B cell (primary cell): Measurements from ENCODE around the gene SFRP4. TPM values are rescaled to one million over a fixed set of nuclear protein-coding genes. Genes with fewer than 3 reads are reported as not detected.

Experiments
- ATAC-seq: fragments of 200-7000 bp; cut with Tn5 transposase; one replicate; pipeline ENCODE4 v1.10.0; 2021; ENCODE audit warnings: low read depth, mild to moderate bottlenecking, moderate number of reproducible peaks, moderate library complexity
- CTCF ChIA-PET: fragments of 350-600 bp; sonication (Branson Sonifier 250); formaldehyde crosslinking; loops from one replicate; lab custom pipeline; 2021; ENCODE audit warnings: antibody characterized with exemption, inconsistent platforms; lab: Charles Lee
- POLR2A ChIA-PET: fragments of 350-600 bp; sonication (Branson Sonifier 250); formaldehyde crosslinking; loops from one replicate; lab custom pipeline; 2021; ENCODE audit warnings: antibody characterized with exemption; lab: Charles Lee
- DNase-seq: peaks from one replicate; pipeline ENCODE4 v3.0.0; 2013
- H2AFZ ChIP-seq: 2 replicates; pipeline ENCODE4 v1.6.1; 2012; ENCODE audit warnings: mild to moderate bottlenecking, low read depth, low read length; ENCODE audit not compliant: insufficient read depth, poor library complexity, severe bottlenecking
- H3K27ac ChIP-seq, 2 donors: 1 replicate in 1 of 2; 2 replicates in 1 of 2; pipeline ENCODE4 v1.5.1; 2012 to 2013; ENCODE audit warnings: low read length in 2 of 2, mild to moderate bottlenecking in 2 of 2, moderate library complexity in 1 of 2
- H3K27me3 ChIP-seq, 4 experiments: fragments of 200-600 bp in 1 of 4; sonication (generic) in 1 of 4; replicated peaks in 1 of 4; 1 replicate in 2 of 4; 2 replicates in 2 of 4; pipeline versions ENCODE4 v1.6.1 to v1.7.0; 2013 to 2016; ENCODE audit warnings: low read length in 3 of 4, mild to moderate bottlenecking in 2 of 4, mixed read lengths in 1 of 4, moderate library complexity in 1 of 4; ENCODE audit not compliant: insufficient read depth in 4 of 4, control insufficient read depth in 3 of 4; ENCODE audit errors: control extremely low read depth in 1 of 4
- H3K36me3 ChIP-seq, 2 experiments: replicated peaks in 1 of 2; 1 replicate in 1 of 2; 2 replicates in 1 of 2; pipeline versions ENCODE4 v1.6.1 to v1.7.1; 2013; ENCODE audit warnings: low read length in 1 of 2; ENCODE audit not compliant: insufficient read depth in 2 of 2, control insufficient read depth in 1 of 2; ENCODE audit errors: control extremely low read depth in 1 of 2, extremely low read depth in 1 of 2
- H3K4me1 ChIP-seq, 2 donors: fragments of 200-600 bp in 1 of 2; sonication (generic) in 1 of 2; 1 replicate in 1 of 2; 2 replicates in 1 of 2; pipeline versions ENCODE4 v1.5.1 to v1.6.1; 2013 to 2017; ENCODE audit warnings: low read length in 2 of 2; ENCODE audit not compliant: control insufficient read depth in 2 of 2, insufficient read depth in 2 of 2
- H3K4me2 ChIP-seq: replicated peaks from 2 replicates; pipeline ENCODE3; 2012; ENCODE audit warnings: mild to moderate bottlenecking, low read depth, low read length; ENCODE audit not compliant: poor library complexity, severe bottlenecking
- H3K4me3 ChIP-seq, 5 experiments: fragments of 200-600 bp in 1 of 5; sonication (generic) in 1 of 5; 1 replicate in 3 of 5; 2 replicates in 2 of 5; pipeline versions ENCODE4 v1.5.1 to v1.7.0; 2011 to 2016; ENCODE audit warnings: low read length in 4 of 5, mild to moderate bottlenecking in 4 of 5, low read depth in 2 of 5, control low read depth in 1 of 5, moderate library complexity in 1 of 5; ENCODE audit not compliant: insufficient read depth in 1 of 5; ENCODE audit errors: control extremely low read depth in 1 of 5, extremely low read depth in 1 of 5
- H3K79me2 ChIP-seq: fragments of 200-600 bp; sonication (generic); one replicate; pipeline ENCODE4 v1.6.0; 2016; ENCODE audit warnings: low read length; ENCODE audit not compliant: control insufficient read depth, insufficient read depth
- H3K9ac ChIP-seq: fragments of 200-600 bp; sonication (generic); 2 replicates; pipeline ENCODE4 v1.6.1; 2017; ENCODE audit warnings: mild to moderate bottlenecking, low read length, moderate library complexity
- H3K9me3 ChIP-seq, 3 donors: one replicate each; pipeline versions ENCODE4 v1.6.1 to v1.7.1; 2013; ENCODE audit warnings: low read length in 2 of 3; ENCODE audit not compliant: control insufficient read depth in 2 of 3, insufficient read depth in 1 of 3; ENCODE audit errors: control extremely low read depth in 1 of 3
- H4K20me1 ChIP-seq: 2 replicates; pipeline ENCODE4 v1.6.0; 2012; ENCODE audit warnings: mild to moderate bottlenecking, low read length; ENCODE audit not compliant: insufficient read depth, control insufficient read depth, poor library complexity, severe bottlenecking
- H3K27ac Mint-ChIP-seq: one replicate; pipeline ENCODE4 v1.8.0; 2021; ENCODE audit warnings: mixed read lengths
- H3K27me3 Mint-ChIP-seq: one replicate; pipeline ENCODE4 v1.8.0; 2021; ENCODE audit warnings: mixed read lengths
- H3K4me1 Mint-ChIP-seq: one replicate; pipeline ENCODE4 v1.8.0; 2021; ENCODE audit warnings: mixed read lengths
- H3K4me3 Mint-ChIP-seq: one replicate; pipeline ENCODE4 v1.8.0; 2021; ENCODE audit warnings: mixed read lengths
- H3K9me3 Mint-ChIP-seq: one replicate; pipeline ENCODE4 v1.8.0; 2022; ENCODE audit warnings: mixed read lengths; ENCODE audit not compliant: insufficient read depth
- CTCF ChIP-seq: fragments of 200-600 bp; IDR thresholded peaks from one replicate; pipeline ENCODE4 v1.8.0; 2022; ENCODE audit warnings: antibody characterized with exemption, mild to moderate bottlenecking
- EZH2 ChIP-seq: IDR thresholded peaks from 2 replicates; pipeline ENCODE4 v1.6.1; 2012; ENCODE audit warnings: borderline replicate concordance, low read depth, mild to moderate bottlenecking, moderate library complexity, low read length; ENCODE audit not compliant: insufficient read depth, poor library complexity, severe bottlenecking
- WGBS: methylation state at CpG from one replicate; pipeline ENCODE4 v1.1.5; 2013; ENCODE audit warnings: missing lambda C conversion rate; ENCODE audit not compliant: insufficient coverage; 5-methylcytosine and 5-hydroxymethylcytosine counted together
- intact Hi-C: fragments of 100-400 bp; cut with micrococcal nuclease; formaldehyde crosslinking; loops from one replicate; pipeline ENCODE4 v1.10.0; 2022
- polyA plus RNA-seq: library from polyadenylated mRNA; depleted of rRNA; stranded (reverse); fragments of >200 nt; gene quantifications from 2 replicates; pipeline ENCODE4 v1.2.3, GENCODE V29; 2012
- total RNA-seq, 2 donors: library from RNA; stranded (reverse); fragments of 120-200 nt in 1 of 2; gene quantifications; 1 replicate in 1 of 2; 2 replicates in 1 of 2; pipeline versions ENCODE4 v1.2.3 to v1.2.4, GENCODE V29; 2013 to 2022

Gene SFRP4
- total and polyA plus RNA-seq, 2 donors (not counting 1 experiment from before 2014, with no cell fraction given), result not detected

- Histone ChIP-seq H3K4me2 (no peak overlapping the region), H3K79me2 (no peaks in the 10 kb centered on the region), H3K27ac (no peak overlapping the region), H2AFZ (no peak overlapping the region), H3K4me3 (no peak overlapping the region), H3K4me1 (no peaks in the 10 kb centered on the region), H3K36me3 (no peaks in the 10 kb centered on the region), H3K9me3 (peaks cover 0 to 15% (median 3%) of the 10 kb centered on the region in 3 donors), H3K9ac (no peak overlapping the region), H3K27me3 (no peaks in the 10 kb centered on the region), H4K20me1 (no peaks in the 10 kb centered on the region)
- ChIA-PET POLR2A (no interaction called here), CTCF (interaction anchor here (0.7 kb wide), 1 partner anchor 12 kb away, joined by 3 read pairs; no protein-coding TSS in a partner anchor)
- no peak overlapping the region for H3K27ac Mint-ChIP-seq
- WGBS, result 94% methylated on average over 5 of the region's 6 CpGs
- peaks cover 17% of the 10 kb centered on the region for H3K27me3 Mint-ChIP-seq
- TF ChIP-seq CTCF (no peak), EZH2 (no peak)
- intact Hi-C loops, result no loop called here
- no peak for ATAC-seq
- DNase-seq, result no peak
- H3K4me3 Mint-ChIP-seq, result no peak overlapping the region
- H3K9me3 Mint-ChIP-seq, result peaks cover 6% of the 10 kb centered on the region
- H3K4me1 Mint-ChIP-seq, result no peaks in the 10 kb centered on the region
Measured at GRCh38 chr7:37882086-37882485, 34.5 kb downstream of the SFRP4 start.

Other genes starting within 250 kb of the SFRP4 start
- not detected in 2 replicates for gene GPR141, start 233.1 kb downstream of the SFRP4 start, total RNA-seq
- not detected in 2 replicates for gene GPR141, start 233.1 kb downstream of the SFRP4 start, polyA plus RNA-seq
- not detected in 2 replicates for gene NME8, start 68.2 kb downstream of the SFRP4 start, total RNA-seq
- gene NME8, start 68.2 kb downstream of the SFRP4 start, polyA plus RNA-seq, result not detected in 2 replicates
- not detected in 2 replicates for gene EPDR1, start 3.8 kb upstream of the SFRP4 start, total RNA-seq
- not detected in 2 replicates for gene EPDR1, start 3.8 kb upstream of the SFRP4 start, polyA plus RNA-seq